OCI-LY7 (cell line): ENCODE results near the gene UBE2Q2.
"Not testable (repeated sequence)": the region's sequence is repeated elsewhere in the genome, so short reads cannot be mapped to it uniquely, and the experiment has no call there.

Experiments used
- EZH2phosphoT487 ChIP-seq: fragments of 200-600 bp; sonication (generic); IDR thresholded peaks from 2 replicates; pipeline ENCODE4 v1.6.1; 2018; ENCODE audit warnings: low read depth, borderline replicate concordance, mild to moderate bottlenecking, mixed run types, antibody characterized with exemption, low read length, moderate library complexity, mixed read lengths
- TF ChIP-seq, protein P1 (sequence below): fragments of 200-600 bp; sonication (generic); conservative IDR thresholded peaks from 2 replicates; pipeline ENCODE4 v1.5.1; 2014; ENCODE audit warnings: mild to moderate bottlenecking, antibody characterized with exemption, low read length, moderate library complexity, mixed read lengths

DNA sequence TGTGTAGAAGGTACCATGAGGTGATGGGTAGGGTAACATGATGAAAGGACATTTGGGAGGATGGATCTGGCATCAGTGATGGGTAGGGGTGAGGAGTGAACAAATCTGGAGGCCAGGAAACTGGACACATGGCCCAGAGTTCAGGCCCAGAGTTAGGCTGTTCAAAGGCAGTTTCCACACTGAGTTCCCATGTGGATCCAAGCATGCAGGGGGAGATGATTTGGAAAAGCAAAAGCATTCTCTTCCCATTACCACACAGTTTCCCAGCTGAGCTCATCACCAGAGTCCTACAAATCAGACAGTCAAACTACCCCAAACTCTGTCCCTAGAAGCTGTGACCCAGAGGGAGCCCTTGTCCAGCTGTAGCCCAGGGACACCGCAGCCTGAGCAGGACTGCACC, 46.1 kb upstream of the UBE2Q2 start:
- TF ChIP-seq, protein P1, sequence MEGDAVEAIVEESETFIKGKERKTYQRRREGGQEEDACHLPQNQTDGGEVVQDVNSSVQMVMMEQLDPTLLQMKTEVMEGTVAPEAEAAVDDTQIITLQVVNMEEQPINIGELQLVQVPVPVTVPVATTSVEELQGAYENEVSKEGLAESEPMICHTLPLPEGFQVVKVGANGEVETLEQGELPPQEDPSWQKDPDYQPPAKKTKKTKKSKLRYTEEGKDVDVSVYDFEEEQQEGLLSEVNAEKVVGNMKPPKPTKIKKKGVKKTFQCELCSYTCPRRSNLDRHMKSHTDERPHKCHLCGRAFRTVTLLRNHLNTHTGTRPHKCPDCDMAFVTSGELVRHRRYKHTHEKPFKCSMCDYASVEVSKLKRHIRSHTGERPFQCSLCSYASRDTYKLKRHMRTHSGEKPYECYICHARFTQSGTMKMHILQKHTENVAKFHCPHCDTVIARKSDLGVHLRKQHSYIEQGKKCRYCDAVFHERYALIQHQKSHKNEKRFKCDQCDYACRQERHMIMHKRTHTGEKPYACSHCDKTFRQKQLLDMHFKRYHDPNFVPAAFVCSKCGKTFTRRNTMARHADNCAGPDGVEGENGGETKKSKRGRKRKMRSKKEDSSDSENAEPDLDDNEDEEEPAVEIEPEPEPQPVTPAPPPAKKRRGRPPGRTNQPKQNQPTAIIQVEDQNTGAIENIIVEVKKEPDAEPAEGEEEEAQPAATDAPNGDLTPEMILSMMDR = not testable (repeated sequence)
- not testable (repeated sequence) for TF ChIP-seq EZH2phosphoT487
